HepG2 (cell line): Measurements from ENCODE around the gene FXYD6. TPM values are rescaled to one million over a fixed set of nuclear protein-coding genes. Genes with fewer than 3 reads are reported as not detected.
A peak's percentile ranks its signal among the peaks of the same experiment; 100 is the strongest.

Experiments used
- FOXJ3 ChIP-seq: sonication (generic); formaldehyde crosslinking; IDR thresholded peaks from 2 replicates; pipeline ENCODE4 v1.4.0; 2020; ENCODE audit warnings: missing genetic modification reagents, mild to moderate bottlenecking, borderline replicate concordance
- HIVEP1 ChIP-seq: sonication (generic); formaldehyde crosslinking; IDR thresholded peaks from 2 replicates; pipeline ENCODE4 v1.4.0; 2020; ENCODE audit warnings: mild to moderate bottlenecking, missing genetic modification reagents
- KLF15 ChIP-seq: sonication (generic); formaldehyde crosslinking; IDR thresholded peaks from 2 replicates; pipeline ENCODE4 v1.8.1; 2023; ENCODE audit warnings: borderline replicate concordance, mild to moderate bottlenecking, inconsistent platforms, missing genetic modification reagents, mixed read lengths
- POLR2A ChIP-seq, 2 experiments: IDR thresholded peaks; 2 replicates each; pipeline ENCODE4 v1.6.1; 2011; ENCODE audit warnings: low read depth in 2 of 2, low read length in 2 of 2, mild to moderate bottlenecking in 1 of 2, moderate library complexity in 1 of 2; ENCODE audit not compliant: insufficient read depth in 1 of 2
- SRY ChIP-seq: sonication (generic); formaldehyde crosslinking; IDR thresholded peaks from 2 replicates; pipeline ENCODE4 v1.8.0; 2022; ENCODE audit warnings: mild to moderate bottlenecking, missing genetic modification reagents
- TBP ChIP-seq: sonication (generic); formaldehyde crosslinking; IDR thresholded peaks from 2 replicates; pipeline ENCODE4 v1.5.0; 2020; ENCODE audit warnings: missing genetic modification reagents
- ZMYM3 ChIP-seq: sonication (generic); formaldehyde crosslinking; IDR thresholded peaks from 2 replicates; pipeline ENCODE4 v1.5.1; 2020; ENCODE audit warnings: mild to moderate bottlenecking, missing genetic modification reagents
- ZNF143 ChIP-seq: sonication (generic); formaldehyde crosslinking; IDR thresholded peaks from 2 replicates; pipeline ENCODE4 v1.4.0; 2020; ENCODE audit warnings: missing genetic modification reagents
- ZNF326 ChIP-seq: sonication (generic); formaldehyde crosslinking; IDR thresholded peaks from 2 replicates; pipeline ENCODE4 v1.4.0; 2020; ENCODE audit warnings: missing genetic modification reagents, borderline replicate concordance
- ZNF790 ChIP-seq: sonication (generic); formaldehyde crosslinking; IDR thresholded peaks from 2 replicates; pipeline ENCODE4 v1.8.0; 2022; ENCODE audit warnings: missing genetic modification reagents, mild to moderate bottlenecking, borderline replicate concordance
- polyA plus RNA-seq, 8 experiments: library from polyadenylated mRNA; depleted of rRNA in 3 of 8; stranded (reverse) in 7 of 8; unstranded in 1 of 8; fragments of >200 nt; fragmentation: Illumina TruSeq in 4 of 8; extraction: Trizol in 4 of 8; gene quantifications; 2 replicates each; pipeline versions ENCODE4 v1.2.1 to v1.2.3, GENCODE V29; 2011 to 2016; ENCODE audit warnings: low read depth in 4 of 8, missing spikeins in 1 of 8, mixed read lengths in 1 of 8; ENCODE audit not compliant: insufficient read depth in 1 of 8
- total RNA-seq, 5 experiments: library from RNA; depleted of rRNA; stranded (reverse); fragments of >200 nt; fragmentation: Illumina TruSeq; extraction: Trizol; gene quantifications; 2 replicates each; pipeline ENCODE4 v1.2.3, GENCODE V29; 2016; ENCODE audit warnings: low read depth in 1 of 5
- TF ChIP-seq, protein P1 (sequence below): sonication (generic); formaldehyde crosslinking; IDR thresholded peaks from 2 replicates; pipeline ENCODE4 v1.9.0; 2021; ENCODE audit warnings: mild to moderate bottlenecking, missing genetic modification reagents
- TF ChIP-seq, protein P2 (sequence below): sonication (generic); formaldehyde crosslinking; IDR thresholded peaks from 2 replicates; pipeline ENCODE4 v1.4.0; 2020; ENCODE audit warnings: missing genetic modification reagents
- TF ChIP-seq, protein P3 (sequence below): sonication (generic); formaldehyde crosslinking; IDR thresholded peaks from 2 replicates; pipeline ENCODE4 v1.5.0; 2020; ENCODE audit warnings: mild to moderate bottlenecking, missing genetic modification reagents, borderline replicate concordance
- TF ChIP-seq, protein P4 (sequence below): sonication (generic); formaldehyde crosslinking; IDR thresholded peaks from 2 replicates; pipeline ENCODE4 v1.4.0; 2020; ENCODE audit warnings: missing genetic modification reagents, borderline replicate concordance

FXYD6 gene
- total and polyA plus RNA-seq, 2 of the 13 experiments (the other 11 are each of a cell fraction or from before 2014, with no cell fraction given): not detected

DNA sequence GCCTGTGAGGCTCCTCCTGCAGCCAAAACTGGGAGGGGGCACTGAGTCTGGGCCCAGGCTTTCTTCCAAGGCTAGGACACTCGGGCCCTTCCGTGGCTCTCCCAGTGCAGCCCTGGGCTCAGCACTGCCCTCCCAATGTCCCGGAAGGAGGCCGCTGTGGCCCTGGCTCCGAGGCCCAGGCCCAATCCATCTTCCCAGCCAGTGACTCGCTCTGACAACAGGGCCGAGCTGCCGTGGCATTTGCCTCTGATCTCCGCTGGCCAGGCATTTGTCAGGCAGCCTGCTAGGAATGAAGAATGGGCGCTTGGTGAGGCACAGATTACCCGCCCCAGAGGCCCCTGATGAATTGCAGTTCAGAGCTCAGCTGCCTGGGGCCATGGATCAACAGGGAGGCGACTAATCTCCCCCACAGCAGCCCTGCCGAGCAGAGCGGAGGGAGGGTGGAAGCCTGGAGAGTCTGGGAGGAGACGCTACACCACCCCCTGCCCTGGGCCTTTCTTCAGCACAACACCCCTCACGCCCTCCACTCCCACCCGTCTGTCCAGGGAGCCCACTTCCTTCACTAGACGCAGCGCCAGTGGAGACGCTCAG, 60.2 kb downstream of the FXYD6 start (continued):
- TF ChIP-seq, protein P1, sequence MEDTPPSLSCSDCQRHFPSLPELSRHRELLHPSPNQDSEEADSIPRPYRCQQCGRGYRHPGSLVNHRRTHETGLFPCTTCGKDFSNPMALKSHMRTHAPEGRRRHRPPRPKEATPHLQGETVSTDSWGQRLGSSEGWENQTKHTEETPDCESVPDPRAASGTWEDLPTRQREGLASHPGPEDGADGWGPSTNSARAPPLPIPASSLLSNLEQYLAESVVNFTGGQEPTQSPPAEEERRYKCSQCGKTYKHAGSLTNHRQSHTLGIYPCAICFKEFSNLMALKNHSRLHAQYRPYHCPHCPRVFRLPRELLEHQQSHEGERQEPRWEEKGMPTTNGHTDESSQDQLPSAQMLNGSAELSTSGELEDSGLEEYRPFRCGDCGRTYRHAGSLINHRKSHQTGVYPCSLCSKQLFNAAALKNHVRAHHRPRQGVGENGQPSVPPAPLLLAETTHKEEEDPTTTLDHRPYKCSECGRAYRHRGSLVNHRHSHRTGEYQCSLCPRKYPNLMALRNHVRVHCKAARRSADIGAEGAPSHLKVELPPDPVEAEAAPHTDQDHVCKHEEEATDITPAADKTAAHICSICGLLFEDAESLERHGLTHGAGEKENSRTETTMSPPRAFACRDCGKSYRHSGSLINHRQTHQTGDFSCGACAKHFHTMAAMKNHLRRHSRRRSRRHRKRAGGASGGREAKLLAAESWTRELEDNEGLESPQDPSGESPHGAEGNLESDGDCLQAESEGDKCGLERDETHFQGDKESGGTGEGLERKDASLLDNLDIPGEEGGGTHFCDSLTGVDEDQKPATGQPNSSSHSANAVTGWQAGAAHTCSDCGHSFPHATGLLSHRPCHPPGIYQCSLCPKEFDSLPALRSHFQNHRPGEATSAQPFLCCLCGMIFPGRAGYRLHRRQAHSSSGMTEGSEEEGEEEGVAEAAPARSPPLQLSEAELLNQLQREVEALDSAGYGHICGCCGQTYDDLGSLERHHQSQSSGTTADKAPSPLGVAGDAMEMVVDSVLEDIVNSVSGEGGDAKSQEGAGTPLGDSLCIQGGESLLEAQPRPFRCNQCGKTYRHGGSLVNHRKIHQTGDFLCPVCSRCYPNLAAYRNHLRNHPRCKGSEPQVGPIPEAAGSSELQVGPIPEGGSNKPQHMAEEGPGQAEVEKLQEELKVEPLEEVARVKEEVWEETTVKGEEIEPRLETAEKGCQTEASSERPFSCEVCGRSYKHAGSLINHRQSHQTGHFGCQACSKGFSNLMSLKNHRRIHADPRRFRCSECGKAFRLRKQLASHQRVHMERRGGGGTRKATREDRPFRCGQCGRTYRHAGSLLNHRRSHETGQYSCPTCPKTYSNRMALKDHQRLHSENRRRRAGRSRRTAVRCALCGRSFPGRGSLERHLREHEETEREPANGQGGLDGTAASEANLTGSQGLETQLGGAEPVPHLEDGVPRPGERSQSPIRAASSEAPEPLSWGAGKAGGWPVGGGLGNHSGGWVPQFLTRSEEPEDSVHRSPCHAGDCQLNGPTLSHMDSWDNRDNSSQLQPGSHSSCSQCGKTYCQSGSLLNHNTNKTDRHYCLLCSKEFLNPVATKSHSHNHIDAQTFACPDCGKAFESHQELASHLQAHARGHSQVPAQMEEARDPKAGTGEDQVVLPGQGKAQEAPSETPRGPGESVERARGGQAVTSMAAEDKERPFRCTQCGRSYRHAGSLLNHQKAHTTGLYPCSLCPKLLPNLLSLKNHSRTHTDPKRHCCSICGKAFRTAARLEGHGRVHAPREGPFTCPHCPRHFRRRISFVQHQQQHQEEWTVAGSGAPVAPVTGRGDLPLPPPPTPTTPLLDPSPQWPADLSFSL (CRISPR knock-in tag): no peak
- no peak for TF ChIP-seq ZNF326 (CRISPR knock-in tag)
- no peak for TF ChIP-seq KLF15
- no peak for TF ChIP-seq SRY
- TF ChIP-seq, protein P2, sequence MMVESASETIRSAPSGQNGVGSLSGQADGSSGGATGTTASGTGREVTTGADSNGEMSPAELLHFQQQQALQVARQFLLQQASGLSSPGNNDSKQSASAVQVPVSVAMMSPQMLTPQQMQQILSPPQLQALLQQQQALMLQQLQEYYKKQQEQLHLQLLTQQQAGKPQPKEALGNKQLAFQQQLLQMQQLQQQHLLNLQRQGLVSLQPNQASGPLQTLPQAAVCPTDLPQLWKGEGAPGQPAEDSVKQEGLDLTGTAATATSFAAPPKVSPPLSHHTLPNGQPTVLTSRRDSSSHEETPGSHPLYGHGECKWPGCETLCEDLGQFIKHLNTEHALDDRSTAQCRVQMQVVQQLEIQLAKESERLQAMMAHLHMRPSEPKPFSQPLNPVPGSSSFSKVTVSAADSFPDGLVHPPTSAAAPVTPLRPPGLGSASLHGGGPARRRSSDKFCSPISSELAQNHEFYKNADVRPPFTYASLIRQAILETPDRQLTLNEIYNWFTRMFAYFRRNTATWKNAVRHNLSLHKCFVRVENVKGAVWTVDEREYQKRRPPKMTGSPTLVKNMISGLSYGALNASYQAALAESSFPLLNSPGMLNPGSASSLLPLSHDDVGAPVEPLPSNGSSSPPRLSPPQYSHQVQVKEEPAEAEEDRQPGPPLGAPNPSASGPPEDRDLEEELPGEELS (CRISPR knock-in tag): no peak
- TF ChIP-seq, protein P3, sequence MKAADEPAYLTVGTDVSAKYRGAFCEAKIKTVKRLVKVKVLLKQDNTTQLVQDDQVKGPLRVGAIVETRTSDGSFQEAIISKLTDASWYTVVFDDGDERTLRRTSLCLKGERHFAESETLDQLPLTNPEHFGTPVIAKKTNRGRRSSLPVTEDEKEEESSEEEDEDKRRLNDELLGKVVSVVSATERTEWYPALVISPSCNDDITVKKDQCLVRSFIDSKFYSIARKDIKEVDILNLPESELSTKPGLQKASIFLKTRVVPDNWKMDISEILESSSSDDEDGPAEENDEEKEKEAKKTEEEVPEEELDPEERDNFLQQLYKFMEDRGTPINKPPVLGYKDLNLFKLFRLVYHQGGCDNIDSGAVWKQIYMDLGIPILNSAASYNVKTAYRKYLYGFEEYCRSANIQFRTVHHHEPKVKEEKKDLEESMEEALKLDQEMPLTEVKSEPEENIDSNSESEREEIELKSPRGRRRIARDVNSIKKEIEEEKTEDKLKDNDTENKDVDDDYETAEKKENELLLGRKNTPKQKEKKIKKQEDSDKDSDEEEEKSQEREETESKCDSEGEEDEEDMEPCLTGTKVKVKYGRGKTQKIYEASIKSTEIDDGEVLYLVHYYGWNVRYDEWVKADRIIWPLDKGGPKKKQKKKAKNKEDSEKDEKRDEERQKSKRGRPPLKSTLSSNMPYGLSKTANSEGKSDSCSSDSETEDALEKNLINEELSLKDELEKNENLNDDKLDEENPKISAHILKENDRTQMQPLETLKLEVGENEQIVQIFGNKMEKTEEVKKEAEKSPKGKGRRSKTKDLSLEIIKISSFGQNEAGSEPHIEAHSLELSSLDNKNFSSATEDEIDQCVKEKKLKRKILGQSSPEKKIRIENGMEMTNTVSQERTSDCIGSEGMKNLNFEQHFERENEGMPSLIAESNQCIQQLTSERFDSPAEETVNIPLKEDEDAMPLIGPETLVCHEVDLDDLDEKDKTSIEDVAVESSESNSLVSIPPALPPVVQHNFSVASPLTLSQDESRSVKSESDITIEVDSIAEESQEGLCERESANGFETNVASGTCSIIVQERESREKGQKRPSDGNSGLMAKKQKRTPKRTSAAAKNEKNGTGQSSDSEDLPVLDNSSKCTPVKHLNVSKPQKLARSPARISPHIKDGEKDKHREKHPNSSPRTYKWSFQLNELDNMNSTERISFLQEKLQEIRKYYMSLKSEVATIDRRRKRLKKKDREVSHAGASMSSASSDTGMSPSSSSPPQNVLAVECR (CRISPR knock-in tag): no peak
- no peak for TF ChIP-seq FOXJ3 (CRISPR knock-in tag)
- no peak for TF ChIP-seq HIVEP1 (CRISPR knock-in tag)
- 0 out of 2 replicates have a peak, but pooled peaks have one; percentile 31 for TF ChIP-seq ZMYM3
- TF ChIP-seq TBP (CRISPR knock-in tag): no peak
- TF ChIP-seq, protein P4, sequence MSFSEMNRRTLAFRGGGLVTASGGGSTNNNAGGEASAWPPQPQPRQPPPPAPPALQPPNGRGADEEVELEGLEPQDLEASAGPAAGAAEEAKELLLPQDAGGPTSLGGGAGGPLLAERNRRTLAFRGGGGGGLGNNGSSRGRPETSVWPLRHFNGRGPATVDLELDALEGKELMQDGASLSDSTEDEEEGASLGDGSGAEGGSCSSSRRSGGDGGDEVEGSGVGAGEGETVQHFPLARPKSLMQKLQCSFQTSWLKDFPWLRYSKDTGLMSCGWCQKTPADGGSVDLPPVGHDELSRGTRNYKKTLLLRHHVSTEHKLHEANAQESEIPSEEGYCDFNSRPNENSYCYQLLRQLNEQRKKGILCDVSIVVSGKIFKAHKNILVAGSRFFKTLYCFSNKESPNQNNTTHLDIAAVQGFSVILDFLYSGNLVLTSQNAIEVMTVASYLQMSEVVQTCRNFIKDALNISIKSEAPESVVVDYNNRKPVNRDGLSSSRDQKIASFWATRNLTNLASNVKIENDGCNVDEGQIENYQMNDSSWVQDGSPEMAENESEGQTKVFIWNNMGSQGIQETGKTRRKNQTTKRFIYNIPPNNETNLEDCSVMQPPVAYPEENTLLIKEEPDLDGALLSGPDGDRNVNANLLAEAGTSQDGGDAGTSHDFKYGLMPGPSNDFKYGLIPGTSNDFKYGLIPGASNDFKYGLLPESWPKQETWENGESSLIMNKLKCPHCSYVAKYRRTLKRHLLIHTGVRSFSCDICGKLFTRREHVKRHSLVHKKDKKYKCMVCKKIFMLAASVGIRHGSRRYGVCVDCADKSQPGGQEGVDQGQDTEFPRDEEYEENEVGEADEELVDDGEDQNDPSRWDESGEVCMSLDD (CRISPR knock-in tag): no peak
- TF ChIP-seq POLR2A (IDR thresholded peaks at IDR 0.05; ENCODE audit: insufficient read depth in 1 of 2, low read depth in 2 of 2, low read length in 2 of 2): 0 out of 4 replicates have a peak, but pooled peaks of 1 of the 2 experiments have one; percentile 23
- TF ChIP-seq ZNF143 (CRISPR knock-in tag): no peak
- no peak for TF ChIP-seq ZNF790
